ENCODE measurements around the gene ANKS1A.
"Not testable (repeated sequence)": the region's sequence is repeated elsewhere in the genome, so short reads cannot be mapped to it uniquely, and the experiment has no call there.

The ANKS1A gene

GRCh38 chr6:35106061-35106460 lies 217.0 kb downstream of the ANKS1A start:
- DNase-seq (ENCODE audit: low read depth): not testable (repeated sequence)

GRCh38 chr6:35107208-35107607 lies 218.2 kb downstream of the ANKS1A start:
- DNase-seq (ENCODE audit: low read depth): not testable (repeated sequence)

DNA sequence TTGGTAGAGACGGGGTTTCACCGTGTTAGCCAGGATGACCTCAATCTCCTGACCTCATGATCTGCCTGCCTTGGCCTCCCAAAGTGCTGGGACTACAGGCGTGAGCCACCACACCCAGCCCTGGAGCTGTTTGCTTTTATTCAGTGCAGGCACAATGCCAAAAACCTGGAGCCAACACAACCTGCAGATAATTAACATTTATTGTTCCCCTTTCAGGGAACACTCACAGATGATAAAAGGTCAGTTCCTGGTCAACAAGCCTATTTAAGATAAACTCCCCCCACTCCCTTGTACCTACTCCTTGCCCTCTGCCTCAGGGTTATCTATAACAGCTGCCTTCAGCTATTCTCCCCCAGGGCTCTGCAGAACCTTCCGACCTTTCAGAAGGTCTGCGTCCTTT lies 218.7 kb downstream of the ANKS1A start:
- not testable (repeated sequence) for DNase-seq (ENCODE audit: low read depth)

- no peak for DNase-seq (ENCODE audit: low read depth)
Observed at GRCh38 chr6:35108309-35108885, 219.3 kb downstream of the ANKS1A start.

DNA sequence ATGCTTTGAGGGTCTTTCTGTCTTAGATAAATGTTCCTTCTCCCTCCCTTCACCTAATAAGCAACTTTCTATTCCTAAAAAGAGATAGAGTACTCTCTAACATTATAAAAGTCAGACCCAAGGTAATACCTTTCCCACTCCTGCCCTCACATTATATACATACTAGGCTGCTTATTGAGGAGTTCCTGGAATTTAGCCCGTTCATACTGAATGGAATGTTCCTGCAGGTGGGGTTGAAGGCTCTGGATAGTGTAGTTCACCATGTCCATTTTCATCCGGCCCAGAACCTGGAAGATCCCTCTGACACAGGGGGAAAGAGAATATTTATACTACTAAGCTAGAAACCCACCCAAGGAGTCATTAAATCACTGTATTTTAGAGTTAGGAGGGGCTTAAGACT lies 231.7 kb downstream of the ANKS1A start:
- DNase-seq (ENCODE audit: low read depth): no peak

DNA sequence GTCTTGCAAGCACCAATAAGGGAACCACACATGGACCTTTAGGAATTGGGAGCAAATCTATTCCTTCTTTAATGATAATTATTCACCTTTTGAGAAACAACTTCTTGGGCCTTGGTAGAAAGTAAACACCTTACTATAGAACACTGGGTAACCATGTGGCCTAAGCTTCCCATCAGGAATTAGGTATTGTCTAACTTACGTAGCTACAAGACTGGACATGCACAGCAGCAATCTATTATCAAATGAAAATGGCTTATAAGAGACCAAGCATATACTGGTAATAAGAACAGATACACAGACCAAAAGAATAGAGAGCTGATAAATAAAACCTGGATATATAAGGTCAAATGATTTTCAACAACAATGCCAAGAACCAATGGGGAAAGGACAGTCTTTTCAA lies 235.3 kb downstream of the ANKS1A start:
- DNase-seq (ENCODE audit: low read depth): no peak

DNA sequence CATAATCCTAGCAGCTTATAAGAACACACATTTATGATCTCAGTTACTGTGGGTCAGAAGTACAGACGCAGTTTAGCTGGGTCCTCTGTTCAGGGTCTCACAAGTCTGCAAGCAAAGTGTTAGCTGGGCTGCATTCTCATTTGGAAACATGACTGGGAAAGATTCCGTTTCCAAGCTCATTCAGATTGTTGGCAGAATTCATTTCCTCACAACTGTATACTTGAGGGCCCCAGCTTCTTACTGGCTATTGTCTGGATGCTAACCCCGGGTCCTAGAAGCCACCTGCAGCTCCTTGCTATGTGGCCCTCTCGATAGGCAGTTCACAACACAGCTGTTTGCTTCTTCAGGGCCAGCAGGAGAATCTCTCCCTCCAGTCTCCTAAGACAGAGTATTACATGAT lies 239.0 kb downstream of the ANKS1A start:
- no peak for DNase-seq (ENCODE audit: low read depth)

DNA sequence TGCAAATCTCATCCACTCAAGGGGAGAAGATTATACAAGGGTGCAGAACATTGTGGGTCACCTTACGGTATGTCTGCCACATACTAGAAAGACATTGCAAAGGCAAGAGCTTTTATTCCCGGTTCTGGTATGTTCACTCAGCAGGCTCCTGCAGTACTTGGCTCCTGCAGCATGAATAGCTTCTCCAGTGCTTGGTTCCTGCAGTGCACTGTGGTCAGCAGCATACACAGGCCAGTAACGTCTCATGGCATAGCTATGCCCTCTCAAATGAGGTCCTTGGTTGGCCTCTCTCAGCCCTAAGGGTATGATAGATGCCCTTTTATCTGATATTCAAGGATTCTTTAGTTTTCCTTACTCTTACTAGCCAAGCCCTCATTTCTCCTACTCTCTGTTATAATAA lies 239.4 kb downstream of the ANKS1A start:
- DNase-seq (ENCODE audit: low read depth): no peak

DNA sequence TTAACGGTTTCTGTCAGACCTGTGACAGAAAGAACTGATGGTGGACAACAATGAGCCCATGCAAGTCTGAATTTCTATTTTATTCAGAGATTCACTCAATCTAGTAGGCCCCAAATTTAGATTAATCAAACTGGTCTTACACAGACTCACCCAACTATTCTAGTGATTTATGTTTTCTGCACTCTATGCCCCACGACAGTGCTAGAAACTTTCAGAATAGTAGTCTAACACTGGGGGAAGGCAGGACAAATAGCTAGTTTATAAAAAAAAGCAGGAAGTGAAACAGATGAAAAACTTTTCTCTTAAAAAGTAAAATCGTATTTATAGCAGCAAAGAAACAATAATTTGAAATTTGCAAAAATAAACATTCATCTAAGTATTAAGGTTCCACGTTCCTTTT lies 247.1 kb downstream of the ANKS1A start:
- no peak for DNase-seq (ENCODE audit: low read depth)

GRCh38 chr6:35138191-35138590 lies 249.1 kb downstream of the ANKS1A start:
- DNase-seq (ENCODE audit: low read depth): not testable (repeated sequence)

DNA sequence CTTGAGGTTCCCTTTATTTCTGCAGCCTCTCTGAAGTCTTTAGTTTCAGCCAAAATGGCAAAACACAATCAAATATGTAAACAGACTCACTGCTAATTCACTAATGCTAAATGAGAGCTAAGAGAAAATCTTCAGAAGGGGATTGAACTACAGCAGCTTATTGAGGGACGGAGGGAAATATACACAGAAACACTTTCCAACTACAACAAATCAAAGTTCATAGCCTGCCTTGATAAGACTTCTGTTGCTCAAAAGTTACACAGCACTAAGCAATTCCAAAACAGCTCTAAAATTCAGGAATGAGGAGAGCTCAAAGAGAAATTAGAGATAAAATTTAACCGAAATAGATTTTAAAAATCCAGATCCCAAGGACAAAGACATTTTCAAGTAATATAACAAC lies 250.4 kb downstream of the ANKS1A start:
- DNase-seq (ENCODE audit: low read depth): no peak

- peak; percentile 16 for DNase-seq (ENCODE audit: low read depth)
Observed at GRCh38 chr6:35139924-35140638, 251.0 kb downstream of the ANKS1A start.

GRCh38 chr6:35140639-35141006 lies 251.6 kb downstream of the ANKS1A start:
- DNase-seq (ENCODE audit: low read depth): no peak
